8988T (cell line): ENCODE results near the gene CDC5L.
A peak's percentile ranks its signal among the peaks of the same experiment; 100 is the strongest.
"Not testable (repeated sequence)": the region's sequence is repeated elsewhere in the genome, so short reads cannot be mapped to it uniquely, and the experiment has no call there.

Source experiments
- DNase-seq: peaks from one replicate; pipeline ENCODE4 v3.0.0; 2011

The CDC5L gene

GRCh38 chr6:44422531-44422930, 35.0 kb downstream of the CDC5L start:
- no peak for DNase-seq

- no peak for DNase-seq
Observed at GRCh38 chr6:44423306-44423705, 35.8 kb downstream of the CDC5L start.

- DNase-seq = no peak
Observed at GRCh38 chr6:44425951-44426350, 38.4 kb downstream of the CDC5L start.

- DNase-seq = no peak
Observed at GRCh38 chr6:44428682-44429081, 41.2 kb downstream of the CDC5L start.

- DNase-seq = no peak
Observed at GRCh38 chr6:44430326-44430725, 42.8 kb downstream of the CDC5L start.

- DNase-seq = peak; percentile 12
Observed at GRCh38 chr6:44431118-44431725, 43.7 kb downstream of the CDC5L start.

- no peak for DNase-seq
Observed at GRCh38 chr6:44432227-44432626, 44.7 kb downstream of the CDC5L start.

- no peak for DNase-seq
Observed at GRCh38 chr6:44432726-44433125, 45.2 kb downstream of the CDC5L start.

GRCh38 chr6:44435500-44435899, 48.0 kb downstream of the CDC5L start:
- DNase-seq = no peak

GRCh38 chr6:44438827-44439226, 51.3 kb downstream of the CDC5L start:
- no peak for DNase-seq

GRCh38 chr6:44439270-44440045, 52.0 kb downstream of the CDC5L start:
- DNase-seq = no peak

- DNase-seq = no peak
Observed at GRCh38 chr6:44441091-44441855, 53.8 kb downstream of the CDC5L start.

- DNase-seq = no peak
Observed at GRCh38 chr6:44442236-44442635, 54.7 kb downstream of the CDC5L start.

GRCh38 chr6:44442833-44443444, 55.4 kb downstream of the CDC5L start:
- DNase-seq = no peak

- no peak for DNase-seq
Observed at GRCh38 chr6:44444853-44445252, 57.3 kb downstream of the CDC5L start.

GRCh38 chr6:44446626-44447300, 59.3 kb downstream of the CDC5L start:
- no peak for DNase-seq

- not testable (repeated sequence) for DNase-seq
Observed at GRCh38 chr6:44449181-44449580, 61.7 kb downstream of the CDC5L start.

GRCh38 chr6:44451803-44452695, 64.5 kb downstream of the CDC5L start:
- no peak for DNase-seq

GRCh38 chr6:44452725-44453124, 65.2 kb downstream of the CDC5L start:
- no peak for DNase-seq

GRCh38 chr6:44453146-44453545, 65.6 kb downstream of the CDC5L start:
- DNase-seq = no peak

- no peak for DNase-seq
Observed at GRCh38 chr6:44454198-44454597, 66.7 kb downstream of the CDC5L start.
